ENCODE results near the gene HOXD4. TPM values are rescaled to one million over a fixed set of nuclear protein-coding genes. Genes with fewer than 3 reads are reported as not detected.

Gene HOXD4
- total RNA-seq, 4 donors from 2014 or later = 1.9 to 3.1 TPM; not detected in 2

DNA sequence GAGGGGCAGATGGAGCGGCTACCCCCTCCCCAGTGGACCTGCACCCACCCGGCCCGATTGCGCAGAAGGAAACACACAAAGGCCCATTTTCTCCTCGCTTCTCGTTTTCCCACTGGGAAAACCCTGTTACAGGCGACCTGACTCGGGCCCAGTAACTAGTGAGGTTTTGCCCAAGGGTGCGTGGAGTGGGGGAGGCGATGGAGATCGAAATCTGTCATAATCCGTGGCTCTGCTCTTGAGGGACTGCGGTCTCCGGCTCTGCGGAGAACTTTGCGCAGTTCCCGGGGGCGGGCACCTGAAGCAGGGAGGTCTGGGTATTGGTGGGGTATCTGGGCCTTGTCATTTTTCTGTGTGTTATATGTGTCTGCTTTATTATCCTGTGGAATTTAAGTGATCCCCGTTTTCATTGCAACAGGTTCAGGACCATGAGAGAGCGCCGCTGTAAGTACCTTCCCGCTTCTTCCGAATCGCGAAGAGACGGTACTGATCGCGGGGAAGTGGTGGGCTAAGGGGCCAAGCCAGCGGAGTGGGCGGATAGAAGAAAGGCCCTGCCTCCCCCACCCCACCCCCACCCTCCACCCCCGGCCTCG lies 4.0 kb upstream of the HOXD4 start:
- H3K4me1 ChIP-seq = peaks cover 7% of the 10 kb centered on the region
- 75% methylated on average over 32 of the region's 32 CpGs for WGBS
- no peak overlapping the region for H3K4me3 ChIP-seq
- TF ChIP-seq POLR2AphosphoS5 (IDR thresholded peaks at IDR 0.05) (no peak), EP300 (IDR thresholded peaks at IDR 0.05) (no peak), POLR2A (IDR thresholded peaks at IDR 0.05) (no peak)
- TF ChIP-seq, protein P1, sequence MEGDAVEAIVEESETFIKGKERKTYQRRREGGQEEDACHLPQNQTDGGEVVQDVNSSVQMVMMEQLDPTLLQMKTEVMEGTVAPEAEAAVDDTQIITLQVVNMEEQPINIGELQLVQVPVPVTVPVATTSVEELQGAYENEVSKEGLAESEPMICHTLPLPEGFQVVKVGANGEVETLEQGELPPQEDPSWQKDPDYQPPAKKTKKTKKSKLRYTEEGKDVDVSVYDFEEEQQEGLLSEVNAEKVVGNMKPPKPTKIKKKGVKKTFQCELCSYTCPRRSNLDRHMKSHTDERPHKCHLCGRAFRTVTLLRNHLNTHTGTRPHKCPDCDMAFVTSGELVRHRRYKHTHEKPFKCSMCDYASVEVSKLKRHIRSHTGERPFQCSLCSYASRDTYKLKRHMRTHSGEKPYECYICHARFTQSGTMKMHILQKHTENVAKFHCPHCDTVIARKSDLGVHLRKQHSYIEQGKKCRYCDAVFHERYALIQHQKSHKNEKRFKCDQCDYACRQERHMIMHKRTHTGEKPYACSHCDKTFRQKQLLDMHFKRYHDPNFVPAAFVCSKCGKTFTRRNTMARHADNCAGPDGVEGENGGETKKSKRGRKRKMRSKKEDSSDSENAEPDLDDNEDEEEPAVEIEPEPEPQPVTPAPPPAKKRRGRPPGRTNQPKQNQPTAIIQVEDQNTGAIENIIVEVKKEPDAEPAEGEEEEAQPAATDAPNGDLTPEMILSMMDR (IDR thresholded peaks at IDR 0.05) = no peak
- H3K27me3 ChIP-seq = peaks cover 88% of the 10 kb centered on the region
- no peak overlapping the region for H3K27ac ChIP-seq
- DNase-seq (ENCODE audit: low spot score in 2 of 2) = peak in 1 of 2 donors; percentile 74
- H3K36me3 ChIP-seq = no peaks in the 10 kb centered on the region
- no peaks in the 10 kb centered on the region for H3K9me3 ChIP-seq

DNA sequence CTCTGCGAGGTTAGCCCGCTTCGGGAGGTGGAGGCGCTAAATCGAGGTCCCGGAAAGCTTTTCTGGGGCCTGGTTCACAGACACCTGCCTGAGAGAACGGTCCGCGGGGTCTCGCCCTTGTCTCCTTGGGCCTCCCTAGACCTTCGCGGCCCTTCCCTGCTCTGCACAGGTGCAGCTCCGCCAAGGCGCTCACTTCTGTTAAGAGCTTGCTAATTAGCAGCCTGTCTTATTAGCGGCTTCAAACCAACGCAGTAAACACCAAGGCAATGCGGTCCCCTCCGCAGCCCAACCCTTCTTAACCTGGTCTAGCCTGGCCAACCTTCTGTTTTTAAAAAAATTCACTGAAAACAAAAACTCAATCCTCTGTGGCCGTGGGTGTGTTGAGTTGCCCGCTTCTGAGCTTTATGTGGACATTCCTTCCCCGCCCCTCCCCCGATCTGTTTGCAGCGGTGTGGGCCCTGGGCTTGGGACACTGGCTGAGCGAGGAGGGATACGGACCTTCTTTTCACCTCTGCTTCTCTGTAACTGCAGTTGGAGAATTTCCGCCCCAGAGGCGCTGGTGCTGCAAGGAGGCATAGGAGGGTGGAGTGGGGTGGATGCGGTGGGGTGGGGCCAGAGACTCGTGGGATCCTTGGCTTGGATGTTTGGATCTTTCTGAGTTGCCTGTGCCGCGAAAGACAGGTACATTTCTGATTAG lies 3.4 kb upstream of the HOXD4 start:
- peak; percentile 55 to 76 for DNase-seq (ENCODE audit: low spot score in 2 of 2)
- Histone ChIP-seq H3K4me3 (no peak overlapping the region), H3K4me1 (peaks cover 8% of the 10 kb centered on the region), H3K27ac (no peak overlapping the region), H3K9me3 (no peaks in the 10 kb centered on the region), H3K27me3 (peaks cover 88% of the 10 kb centered on the region), H3K36me3 (peaks cover 2% of the 10 kb centered on the region)
- WGBS = 55% methylated on average over 30 of the region's 31 CpGs
- TF ChIP-seq EP300 (IDR thresholded peaks at IDR 0.05) (no peak), POLR2A (IDR thresholded peaks at IDR 0.05) (no peak), POLR2AphosphoS5 (IDR thresholded peaks at IDR 0.05) (no peak)
- TF ChIP-seq, protein P1 (IDR thresholded peaks at IDR 0.05) = no peak

DNA sequence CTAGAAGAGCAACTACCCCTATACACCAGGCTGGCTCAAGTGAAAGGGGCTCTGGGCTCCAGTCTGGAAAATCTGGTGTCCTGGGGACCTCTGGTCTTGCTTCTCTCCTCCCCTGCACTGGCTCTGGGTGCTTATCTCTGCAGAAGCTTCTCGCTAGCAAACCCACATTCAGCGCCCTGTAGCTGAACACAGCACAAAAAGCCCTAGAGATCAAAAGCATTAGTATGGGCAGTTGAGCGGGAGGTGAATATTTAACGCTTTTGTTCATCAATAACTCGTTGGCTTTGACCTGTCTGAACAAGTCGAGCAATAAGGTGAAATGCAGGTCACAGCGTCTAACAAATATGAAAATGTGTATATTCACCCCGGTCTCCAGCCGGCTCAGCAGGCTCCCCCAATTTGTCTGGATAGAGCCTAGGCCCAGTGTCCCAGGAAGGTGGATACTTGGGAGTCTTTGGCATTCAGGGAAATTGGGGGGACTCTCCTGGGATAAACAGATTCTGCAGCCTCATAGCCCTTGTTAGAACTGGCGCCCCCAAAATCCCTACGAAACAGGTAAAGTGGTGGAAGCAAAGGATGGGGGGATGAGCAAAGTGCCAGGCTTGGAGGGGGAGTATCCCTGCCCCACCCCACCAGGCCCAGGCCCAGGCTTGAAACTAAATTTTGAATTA lies 2.5 kb upstream of the HOXD4 start:
- H3K27ac ChIP-seq = no peak overlapping the region
- WGBS = 67% methylated on average over 11 of the region's 11 CpGs
- H3K4me1 ChIP-seq = peaks cover 8% of the 10 kb centered on the region
- no peak overlapping the region for H3K4me3 ChIP-seq
- TF ChIP-seq, protein P1 (IDR thresholded peaks at IDR 0.05) = no peak
- no peak for TF ChIP-seq EP300 (IDR thresholded peaks at IDR 0.05)
- TF ChIP-seq POLR2AphosphoS5 (IDR thresholded peaks at IDR 0.05) = no peak
- TF ChIP-seq POLR2A (IDR thresholded peaks at IDR 0.05) = no peak
- H3K36me3 ChIP-seq = peaks cover 6% of the 10 kb centered on the region
- no peak for DNase-seq (ENCODE audit: low spot score in 2 of 2)
- H3K9me3 ChIP-seq = no peaks in the 10 kb centered on the region
- peaks cover 87% of the 10 kb centered on the region for H3K27me3 ChIP-seq

DNA sequence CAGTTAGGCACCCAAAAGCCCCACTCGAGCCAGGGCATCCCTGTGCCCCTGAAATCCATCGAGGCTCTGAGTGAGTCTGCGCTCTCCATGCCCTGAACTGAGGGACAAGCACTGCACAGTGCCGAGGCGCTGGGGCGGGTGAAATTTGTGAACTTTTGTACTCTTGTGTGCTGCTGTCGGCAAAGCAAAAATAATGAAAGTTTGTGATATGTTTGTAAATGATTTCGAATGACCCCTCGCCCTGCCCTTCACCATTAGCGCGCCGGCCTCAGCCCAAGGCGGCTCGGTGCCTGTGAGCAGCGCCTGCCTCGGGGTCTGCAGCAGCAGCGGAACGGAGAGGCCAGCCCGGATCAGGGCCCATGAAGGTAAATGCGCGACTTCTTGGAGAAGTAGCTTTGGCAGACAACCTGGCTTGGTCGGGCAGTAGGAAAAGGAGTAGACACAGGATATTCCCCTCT lies 1.8 kb upstream of the HOXD4 start:
- DNase-seq (ENCODE audit: low spot score in 2 of 2) = peak in 1 of 2 donors; percentile 61
- Histone ChIP-seq H3K4me1 (peaks cover 8% of the 10 kb centered on the region), H3K4me3 (no peak overlapping the region), H3K27me3 (peaks cover 90% of the 10 kb centered on the region), H3K9me3 (no peaks in the 10 kb centered on the region), H3K27ac (no peak overlapping the region), H3K36me3 (peaks cover 6% of the 10 kb centered on the region)
- 84% methylated on average over 22 of the region's 22 CpGs for WGBS
- TF ChIP-seq EP300 (IDR thresholded peaks at IDR 0.05) (no peak), POLR2A (IDR thresholded peaks at IDR 0.05) (no peak), POLR2AphosphoS5 (IDR thresholded peaks at IDR 0.05) (no peak)
- TF ChIP-seq, protein P1 (IDR thresholded peaks at IDR 0.05) = no peak

Data from suprapubic skin (tissue), 4 donors.